ENCODE data around the gene ELAVL2.

DNA sequence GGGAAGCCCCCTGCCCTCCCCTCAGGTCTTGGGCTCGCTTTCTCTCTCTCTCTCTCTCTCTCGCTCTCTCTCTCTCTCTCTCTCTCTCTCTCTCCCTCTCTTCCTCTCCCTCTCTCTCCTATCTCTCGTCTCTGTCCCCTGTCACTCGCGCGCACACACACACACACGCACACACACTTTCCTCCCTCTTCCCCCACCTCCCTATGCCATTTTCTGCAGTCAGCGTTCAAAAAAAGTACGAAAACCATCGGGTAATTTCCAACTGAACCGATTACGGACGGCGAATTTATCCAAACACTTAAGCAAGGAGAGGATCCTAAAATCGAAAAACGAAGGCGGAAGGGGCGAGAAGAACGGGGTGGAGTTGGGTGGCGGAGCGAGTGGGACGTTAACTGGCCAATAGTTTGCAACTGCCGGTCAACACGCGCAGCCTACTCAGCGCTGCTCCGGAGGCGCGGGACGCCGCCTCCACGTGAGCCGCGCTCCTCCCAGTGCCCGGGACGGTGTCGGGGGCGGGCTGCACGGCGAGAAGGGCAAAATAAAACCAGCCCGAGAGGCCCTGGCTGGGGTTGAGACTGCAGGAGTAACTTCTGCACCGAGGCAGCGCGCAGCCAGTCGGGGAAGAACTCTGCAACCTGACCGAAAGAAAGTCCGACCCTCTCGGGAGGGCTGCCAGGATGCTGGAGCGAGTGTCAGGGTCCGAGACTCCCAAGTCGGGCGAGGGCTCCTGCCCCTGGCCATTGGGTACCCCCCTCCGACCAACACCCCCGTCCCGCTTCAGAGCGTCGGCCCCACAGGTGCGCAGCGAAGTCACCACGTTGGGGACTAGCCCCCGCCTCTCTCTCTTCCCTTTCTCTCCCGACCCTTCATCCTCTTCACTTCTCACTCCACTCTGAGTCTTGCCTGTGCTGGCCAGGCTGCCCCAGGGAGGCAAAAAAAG, 24.9 kb upstream of the ELAVL2 start:
- TF ChIP-seq, protein P1, sequence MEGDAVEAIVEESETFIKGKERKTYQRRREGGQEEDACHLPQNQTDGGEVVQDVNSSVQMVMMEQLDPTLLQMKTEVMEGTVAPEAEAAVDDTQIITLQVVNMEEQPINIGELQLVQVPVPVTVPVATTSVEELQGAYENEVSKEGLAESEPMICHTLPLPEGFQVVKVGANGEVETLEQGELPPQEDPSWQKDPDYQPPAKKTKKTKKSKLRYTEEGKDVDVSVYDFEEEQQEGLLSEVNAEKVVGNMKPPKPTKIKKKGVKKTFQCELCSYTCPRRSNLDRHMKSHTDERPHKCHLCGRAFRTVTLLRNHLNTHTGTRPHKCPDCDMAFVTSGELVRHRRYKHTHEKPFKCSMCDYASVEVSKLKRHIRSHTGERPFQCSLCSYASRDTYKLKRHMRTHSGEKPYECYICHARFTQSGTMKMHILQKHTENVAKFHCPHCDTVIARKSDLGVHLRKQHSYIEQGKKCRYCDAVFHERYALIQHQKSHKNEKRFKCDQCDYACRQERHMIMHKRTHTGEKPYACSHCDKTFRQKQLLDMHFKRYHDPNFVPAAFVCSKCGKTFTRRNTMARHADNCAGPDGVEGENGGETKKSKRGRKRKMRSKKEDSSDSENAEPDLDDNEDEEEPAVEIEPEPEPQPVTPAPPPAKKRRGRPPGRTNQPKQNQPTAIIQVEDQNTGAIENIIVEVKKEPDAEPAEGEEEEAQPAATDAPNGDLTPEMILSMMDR (conservative IDR thresholded peaks at IDR 0.05; ENCODE audit: low read depth, low read length), result no peak
- no peak for TF ChIP-seq EZH2 (IDR thresholded peaks at IDR 0.05; ENCODE audit: borderline replicate concordance, low read depth, low read length, poor library complexity, severe bottlenecking)
